ENCODE results near the gene CEP89. TPM values are rescaled to one million over a fixed set of nuclear protein-coding genes. Genes with fewer than 3 reads are reported as not detected.

Gene CEP89
- total RNA-seq, 1 experiment from 2014 or later = 39.9 TPM

- H3K27me3 ChIP-seq (ENCODE audit: control insufficient read depth, insufficient read depth, low read length) = no peaks in the 10 kb centered on the region
- intact Hi-C loops (cut with micrococcal nuclease; ENCODE audit: unreplicated experiment) (no loop called here), in situ Hi-C loops (cut with HindIII; ENCODE audit: low pct_unique_long_range_greater_than_20kb, low sequenced_read_pairs) (no loop called here)
- H3K9me3 ChIP-seq (ENCODE audit: control insufficient read depth, insufficient read depth, low read depth, low read length) = no peaks in the 10 kb centered on the region
- BruUV-seq (replicated peaks) = no TSS peak
- H3K4me3 ChIP-seq (ENCODE audit: low read depth in 2 of 2, low read length in 2 of 2) = no peak overlapping the region
- no peaks in the 10 kb centered on the region for H3K4me1 ChIP-seq (ENCODE audit: control insufficient read depth, insufficient read depth, low read length)
- ATAC-seq = no peak
- H3K27ac ChIP-seq (ENCODE audit: low read length) = no peak overlapping the region
- H3K36me3 ChIP-seq (ENCODE audit: control insufficient read depth, insufficient read depth, low read length) = no peaks in the 10 kb centered on the region
- no peak for TF ChIP-seq SIN3A (IDR thresholded peaks at IDR 0.05; ENCODE audit: borderline replicate concordance, insufficient read depth, low read depth, low read length)
- TF ChIP-seq, protein P1, sequence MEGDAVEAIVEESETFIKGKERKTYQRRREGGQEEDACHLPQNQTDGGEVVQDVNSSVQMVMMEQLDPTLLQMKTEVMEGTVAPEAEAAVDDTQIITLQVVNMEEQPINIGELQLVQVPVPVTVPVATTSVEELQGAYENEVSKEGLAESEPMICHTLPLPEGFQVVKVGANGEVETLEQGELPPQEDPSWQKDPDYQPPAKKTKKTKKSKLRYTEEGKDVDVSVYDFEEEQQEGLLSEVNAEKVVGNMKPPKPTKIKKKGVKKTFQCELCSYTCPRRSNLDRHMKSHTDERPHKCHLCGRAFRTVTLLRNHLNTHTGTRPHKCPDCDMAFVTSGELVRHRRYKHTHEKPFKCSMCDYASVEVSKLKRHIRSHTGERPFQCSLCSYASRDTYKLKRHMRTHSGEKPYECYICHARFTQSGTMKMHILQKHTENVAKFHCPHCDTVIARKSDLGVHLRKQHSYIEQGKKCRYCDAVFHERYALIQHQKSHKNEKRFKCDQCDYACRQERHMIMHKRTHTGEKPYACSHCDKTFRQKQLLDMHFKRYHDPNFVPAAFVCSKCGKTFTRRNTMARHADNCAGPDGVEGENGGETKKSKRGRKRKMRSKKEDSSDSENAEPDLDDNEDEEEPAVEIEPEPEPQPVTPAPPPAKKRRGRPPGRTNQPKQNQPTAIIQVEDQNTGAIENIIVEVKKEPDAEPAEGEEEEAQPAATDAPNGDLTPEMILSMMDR (IDR thresholded peaks at IDR 0.05) = no peak
- DNase-seq (ENCODE audit: low read depth, low spot score) = no peak
- ChIA-PET POLR2A (interaction anchor here (0.7 kb wide), 1 partner anchor 412 kb away, joined by 4 read pairs; no protein-coding TSS in a partner anchor), CTCF (no interaction called here)
Measured at GRCh38 chr19:32862173-32862572, 109.6 kb downstream of the CEP89 start.

- no peak for ATAC-seq
- Histone ChIP-seq H3K4me3 (ENCODE audit: low read depth in 2 of 2, low read length in 2 of 2) (no peak overlapping the region), H3K36me3 (ENCODE audit: control insufficient read depth, insufficient read depth, low read length) (no peaks in the 10 kb centered on the region), H3K4me1 (ENCODE audit: control insufficient read depth, insufficient read depth, low read length) (no peaks in the 10 kb centered on the region), H3K27me3 (ENCODE audit: control insufficient read depth, insufficient read depth, low read length) (no peaks in the 10 kb centered on the region), H3K9me3 (ENCODE audit: control insufficient read depth, insufficient read depth, low read depth, low read length) (no peaks in the 10 kb centered on the region), H3K27ac (ENCODE audit: low read length) (no peak overlapping the region)
- ChIA-PET POLR2A (interaction anchor here (0.7 kb wide), 1 partner anchor 1686 kb away, joined by 3 read pairs; no protein-coding TSS in a partner anchor), CTCF (no interaction called here)
- TF ChIP-seq TCF7L2 (IDR thresholded peaks at IDR 0.05; ENCODE audit: low read depth, low read length) = no peak
- TF ChIP-seq, protein P2, sequence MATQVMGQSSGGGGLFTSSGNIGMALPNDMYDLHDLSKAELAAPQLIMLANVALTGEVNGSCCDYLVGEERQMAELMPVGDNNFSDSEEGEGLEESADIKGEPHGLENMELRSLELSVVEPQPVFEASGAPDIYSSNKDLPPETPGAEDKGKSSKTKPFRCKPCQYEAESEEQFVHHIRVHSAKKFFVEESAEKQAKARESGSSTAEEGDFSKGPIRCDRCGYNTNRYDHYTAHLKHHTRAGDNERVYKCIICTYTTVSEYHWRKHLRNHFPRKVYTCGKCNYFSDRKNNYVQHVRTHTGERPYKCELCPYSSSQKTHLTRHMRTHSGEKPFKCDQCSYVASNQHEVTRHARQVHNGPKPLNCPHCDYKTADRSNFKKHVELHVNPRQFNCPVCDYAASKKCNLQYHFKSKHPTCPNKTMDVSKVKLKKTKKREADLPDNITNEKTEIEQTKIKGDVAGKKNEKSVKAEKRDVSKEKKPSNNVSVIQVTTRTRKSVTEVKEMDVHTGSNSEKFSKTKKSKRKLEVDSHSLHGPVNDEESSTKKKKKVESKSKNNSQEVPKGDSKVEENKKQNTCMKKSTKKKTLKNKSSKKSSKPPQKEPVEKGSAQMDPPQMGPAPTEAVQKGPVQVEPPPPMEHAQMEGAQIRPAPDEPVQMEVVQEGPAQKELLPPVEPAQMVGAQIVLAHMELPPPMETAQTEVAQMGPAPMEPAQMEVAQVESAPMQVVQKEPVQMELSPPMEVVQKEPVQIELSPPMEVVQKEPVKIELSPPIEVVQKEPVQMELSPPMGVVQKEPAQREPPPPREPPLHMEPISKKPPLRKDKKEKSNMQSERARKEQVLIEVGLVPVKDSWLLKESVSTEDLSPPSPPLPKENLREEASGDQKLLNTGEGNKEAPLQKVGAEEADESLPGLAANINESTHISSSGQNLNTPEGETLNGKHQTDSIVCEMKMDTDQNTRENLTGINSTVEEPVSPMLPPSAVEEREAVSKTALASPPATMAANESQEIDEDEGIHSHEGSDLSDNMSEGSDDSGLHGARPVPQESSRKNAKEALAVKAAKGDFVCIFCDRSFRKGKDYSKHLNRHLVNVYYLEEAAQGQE (IDR thresholded peaks at IDR 0.05; ENCODE audit: insufficient read depth in 1 of 2, low read depth in 2 of 2, low read length in 1 of 2) = no peak
- TF ChIP-seq POLR2AphosphoS5 (IDR thresholded peaks at IDR 0.05; ENCODE audit: low read depth, low read length) = no peak
- no peak for TF ChIP-seq SIN3A (IDR thresholded peaks at IDR 0.05; ENCODE audit: borderline replicate concordance, insufficient read depth, low read depth, low read length)
- TF ChIP-seq, protein P1 (IDR thresholded peaks at IDR 0.05) = no peak
- no TSS peak for BruUV-seq (replicated peaks)
- intact Hi-C loops (cut with micrococcal nuclease; ENCODE audit: unreplicated experiment) = no loop called here
- no peak for DNase-seq (ENCODE audit: low read depth, low spot score)
- in situ Hi-C loops (cut with HindIII; ENCODE audit: low pct_unique_long_range_greater_than_20kb, low sequenced_read_pairs) = no loop called here
Measured at GRCh38 chr19:32861596-32861995, 110.2 kb downstream of the CEP89 start.
